ENCODE measurements around the gene FMO1. TPM values are rescaled to one million over a fixed set of nuclear protein-coding genes. Genes with fewer than 3 reads are reported as not detected.

Gene FMO1
- total RNA-seq, 1 experiment from 2014 or later = not detected

DNA sequence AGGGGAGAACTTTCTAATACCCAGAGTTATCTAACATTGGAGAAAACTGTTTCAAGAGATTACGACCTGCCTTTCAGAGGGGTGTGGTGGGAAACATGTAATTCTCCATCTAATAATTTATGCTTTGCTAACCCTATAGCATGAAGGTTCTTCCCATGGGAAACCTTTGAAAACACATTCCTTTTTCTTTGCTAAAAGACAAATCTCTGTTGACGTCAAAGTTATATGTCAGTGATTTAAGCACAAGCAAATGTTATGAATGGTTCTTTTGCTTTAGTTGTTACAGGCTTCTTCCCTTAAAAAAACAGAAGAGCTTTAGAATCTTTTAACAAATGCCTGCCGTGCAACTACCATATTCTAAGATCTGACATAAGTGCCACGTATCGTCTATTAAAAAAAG is 44.0 kb upstream of the FMO1 start:
- Histone ChIP-seq H3K9me2 (ENCODE audit: insufficient read depth) (no peaks in the 10 kb centered on the region), H3K36me3 (ENCODE audit: control insufficient read depth in 1 of 2, insufficient read depth in 2 of 2, low read length in 2 of 2) (no peaks in the 10 kb centered on the region), H3K4me2 (ENCODE audit: low read length) (no peak overlapping the region), H3K4me3 (replicated peaks in 1 of 2; ENCODE audit: low read depth in 1 of 2, low read length in 2 of 2) (no peak overlapping the region), H3K27me3 (ENCODE audit: insufficient read depth, low read length) (0 out of 2 replicates have a peak, but pooled peaks cover 7% of the 10 kb centered on the region), H2AFZ (ENCODE audit: low read depth, low read length, poor library complexity, severe bottlenecking) (no peak overlapping the region), H3K79me2 (ENCODE audit: insufficient read depth, low read length) (no peaks in the 10 kb centered on the region), H3K9me3 (ENCODE audit: control insufficient read depth in 1 of 2, insufficient read depth in 1 of 2, low read depth in 1 of 2, low read length in 2 of 2) (no peaks in the 10 kb centered on the region), H3K27ac (ENCODE audit: low read depth, low read length) (no peak overlapping the region), H3K9ac (ENCODE audit: low read length) (no peak overlapping the region), H4K20me1 (ENCODE audit: insufficient read depth) (no peaks in the 10 kb centered on the region), H3K4me1 (ENCODE audit: control insufficient read depth in 1 of 2, insufficient read depth in 2 of 2, low read length in 2 of 2) (no peaks in the 10 kb centered on the region)
- intact Hi-C loops (cut with micrococcal nuclease) = no loop called here
- no TSS peak for BruUV-seq (replicated peaks)
- ATAC-seq (no peak), DNase-seq (ENCODE audit: low read depth, low spot score) (no peak)
- ChIA-PET RAD21 (ENCODE audit: low non-redundant PET in 1 of 2, low total read pairs in 2 of 2, uncharacterized antibody in 2 of 2, unreplicated experiment in 2 of 2) (no interaction called here), CTCF (no interaction called here), POLR2A (no interaction called here)
- TF ChIP-seq CTCF (IDR thresholded peaks at IDR 0.05 in 2 of 3, conservative IDR thresholded peaks at IDR 0.05 in 1 of 3; ENCODE audit: borderline replicate concordance in 1 of 3, insufficient read depth in 1 of 3, low read depth in 2 of 3, low read length in 2 of 3) = no peak
- no peak for TF ChIP-seq MAX (IDR thresholded peaks at IDR 0.05)
- TF ChIP-seq CBX3 (IDR thresholded peaks at IDR 0.05; ENCODE audit: low read depth) = no peak
- TF ChIP-seq EGR1 (IDR thresholded peaks at IDR 0.05; ENCODE audit: low read depth) = no peak

DNA sequence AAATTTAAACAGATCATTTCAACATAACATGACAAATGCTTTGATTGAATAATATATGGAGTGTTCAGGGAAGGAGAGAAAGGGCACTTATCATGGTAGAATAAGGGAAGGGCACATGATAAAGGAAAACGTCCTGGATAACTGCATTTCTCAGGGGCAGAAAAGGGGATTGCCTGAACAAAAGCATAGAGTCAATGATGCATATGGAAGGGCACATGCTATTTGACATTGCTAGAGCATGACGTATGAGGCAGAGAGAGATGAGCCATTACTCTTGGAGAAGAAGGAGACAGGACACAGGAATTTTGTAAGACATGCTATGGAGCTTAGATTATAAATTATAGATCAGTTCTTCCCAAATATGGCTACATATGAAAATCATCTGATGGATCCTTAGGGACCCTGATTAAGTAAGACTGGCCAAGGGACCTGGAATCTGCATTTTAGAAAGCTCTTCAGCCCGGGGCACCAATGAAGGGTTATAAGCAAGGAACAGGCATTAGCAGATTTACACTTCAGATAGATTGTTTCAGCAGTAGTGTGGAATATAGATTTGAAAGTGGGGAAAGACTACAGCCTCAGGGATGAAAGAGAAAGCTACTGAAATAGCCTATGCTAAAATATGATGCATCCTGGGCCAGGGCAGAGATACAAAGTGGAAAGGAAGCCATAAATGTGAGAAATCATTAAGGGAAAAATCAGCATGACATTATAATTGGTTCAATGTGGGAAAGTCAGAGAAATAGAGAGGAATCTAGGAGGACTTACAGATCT is 41.9 kb upstream of the FMO1 start:
- H2AFZ ChIP-seq (ENCODE audit: low read depth, low read length, poor library complexity, severe bottlenecking) = no peak overlapping the region
- H3K4me2 ChIP-seq (ENCODE audit: low read length) = no peak overlapping the region
- H3K4me3 ChIP-seq (replicated peaks in 1 of 2; ENCODE audit: low read depth in 1 of 2, low read length in 2 of 2) = no peak overlapping the region
- no peaks in the 10 kb centered on the region for H4K20me1 ChIP-seq (ENCODE audit: insufficient read depth)
- H3K9ac ChIP-seq (ENCODE audit: low read length) = no peak overlapping the region
- POLR2A ChIA-PET = no interaction called here
- H3K9me3 ChIP-seq (ENCODE audit: control insufficient read depth in 1 of 2, insufficient read depth in 1 of 2, low read depth in 1 of 2, low read length in 2 of 2) = no peaks in the 10 kb centered on the region
- ATAC-seq (no peak), DNase-seq (ENCODE audit: low read depth, low spot score) (no peak)
- H3K4me1 ChIP-seq (ENCODE audit: control insufficient read depth in 1 of 2, insufficient read depth in 2 of 2, low read length in 2 of 2) = no peaks in the 10 kb centered on the region
- 0 out of 2 replicates have a peak, but pooled peaks cover 7% of the 10 kb centered on the region for H3K27me3 ChIP-seq (ENCODE audit: insufficient read depth, low read length)
- no TSS peak for BruUV-seq (replicated peaks)
- no peaks in the 10 kb centered on the region for H3K79me2 ChIP-seq (ENCODE audit: insufficient read depth, low read length)
- RAD21 ChIA-PET (ENCODE audit: low non-redundant PET in 1 of 2, low total read pairs in 2 of 2, uncharacterized antibody in 2 of 2, unreplicated experiment in 2 of 2) = no interaction called here
- CTCF ChIA-PET = no interaction called here
- no peak overlapping the region for H3K27ac ChIP-seq (ENCODE audit: low read depth, low read length)
- intact Hi-C loops (cut with micrococcal nuclease) = no loop called here
- no peaks in the 10 kb centered on the region for H3K9me2 ChIP-seq (ENCODE audit: insufficient read depth)
- H3K36me3 ChIP-seq (ENCODE audit: control insufficient read depth in 1 of 2, insufficient read depth in 2 of 2, low read length in 2 of 2) = no peaks in the 10 kb centered on the region
- TF ChIP-seq JUND (IDR thresholded peaks at IDR 0.05) (no peak), ATF3 (IDR thresholded peaks at IDR 0.05) (no peak), CEBPB (IDR thresholded peaks at IDR 0.05; ENCODE audit: low read depth) (no peak), FOSL1 (IDR thresholded peaks at IDR 0.05; ENCODE audit: low read depth) (no peak), ZBTB33 (IDR thresholded peaks at IDR 0.05; ENCODE audit: extremely low read depth, insufficient replicate concordance, low read length) (no peak), ELF1 (IDR thresholded peaks at IDR 0.05; ENCODE audit: borderline replicate concordance, low read depth) (no peak), EZH2 (IDR thresholded peaks at IDR 0.05) (no peak), EGR1 (IDR thresholded peaks at IDR 0.05; ENCODE audit: low read depth) (no peak), POLR2A (IDR thresholded peaks at IDR 0.05; ENCODE audit: borderline replicate concordance, extremely low read depth, insufficient read depth, insufficient read length) (no peak), TCF7L2 (IDR thresholded peaks at IDR 0.05; ENCODE audit: borderline replicate concordance, extremely low read depth, insufficient read depth, insufficient read length) (no peak), EZH2phosphoT487 (IDR thresholded peaks at IDR 0.05; ENCODE audit: borderline replicate concordance) (no peak), SIN3A (IDR thresholded peaks at IDR 0.05; ENCODE audit: low read depth) (no peak)

Data from HCT116 (cell line).